Left hindlimb (tissue), 1 donor: ENCODE measurements around the gene ABCC4.

Experiments used
- DNase-seq: peaks from one replicate; pipeline ENCODE4 v3.0.0-alpha.2; 2018

The ABCC4 gene

DNA sequence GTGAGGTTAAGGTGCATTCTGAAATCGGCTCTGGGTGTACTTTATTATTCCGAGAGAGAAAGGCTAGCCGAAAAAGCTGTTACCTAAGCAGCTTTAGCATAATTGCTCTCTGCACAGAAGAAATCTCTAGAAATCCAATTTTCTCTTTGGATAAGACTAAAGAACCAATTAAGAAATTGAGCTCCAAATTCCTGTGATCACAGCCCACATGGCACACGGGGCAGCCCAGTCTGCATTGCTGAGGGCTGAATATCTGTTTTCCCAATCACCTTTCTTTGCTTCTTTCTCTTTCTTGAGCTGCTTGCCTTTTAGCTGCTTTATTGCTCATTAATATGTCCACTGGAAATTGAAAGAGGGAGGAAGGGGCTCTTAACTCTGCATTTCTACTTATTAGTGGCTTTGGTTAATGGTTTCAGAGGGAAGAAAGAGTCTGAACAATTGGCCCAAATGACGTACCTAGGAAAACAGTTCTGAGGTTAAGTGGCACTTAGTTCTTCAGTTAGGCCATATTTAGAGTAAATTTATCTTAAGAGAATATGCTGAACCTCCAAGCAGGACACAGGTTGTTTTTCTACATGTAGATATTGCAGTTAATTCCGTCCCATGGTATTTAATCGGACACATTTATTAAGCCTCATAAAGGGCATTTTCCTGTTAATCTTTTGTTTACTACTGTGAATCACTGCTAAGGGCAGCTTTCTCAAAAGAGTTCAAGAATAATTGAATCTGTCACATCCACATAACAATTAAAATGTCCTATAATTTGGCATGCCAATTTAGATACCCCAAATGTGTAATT is 265.7 kb downstream of the ABCC4 start:
- no peak for DNase-seq

DNA sequence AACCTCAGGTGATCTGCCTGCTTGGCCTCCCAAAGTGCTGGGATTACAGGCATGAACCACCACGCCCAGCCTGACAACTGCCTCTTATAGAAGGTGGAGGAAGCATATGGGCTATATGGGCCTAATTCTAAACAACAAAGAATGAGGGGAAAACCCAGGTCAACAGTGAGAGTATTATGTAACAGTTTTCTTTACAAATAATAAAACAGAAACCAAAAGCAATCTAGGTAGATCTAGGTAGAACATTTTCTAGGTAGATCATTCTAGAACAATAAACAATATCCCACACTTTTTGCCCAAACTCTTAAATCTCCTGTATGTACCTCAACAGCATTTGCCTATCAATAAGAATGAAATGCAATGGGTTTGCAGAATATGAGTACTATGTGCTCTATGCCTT is 267.4 kb downstream of the ABCC4 start:
- DNase-seq = no peak

DNA sequence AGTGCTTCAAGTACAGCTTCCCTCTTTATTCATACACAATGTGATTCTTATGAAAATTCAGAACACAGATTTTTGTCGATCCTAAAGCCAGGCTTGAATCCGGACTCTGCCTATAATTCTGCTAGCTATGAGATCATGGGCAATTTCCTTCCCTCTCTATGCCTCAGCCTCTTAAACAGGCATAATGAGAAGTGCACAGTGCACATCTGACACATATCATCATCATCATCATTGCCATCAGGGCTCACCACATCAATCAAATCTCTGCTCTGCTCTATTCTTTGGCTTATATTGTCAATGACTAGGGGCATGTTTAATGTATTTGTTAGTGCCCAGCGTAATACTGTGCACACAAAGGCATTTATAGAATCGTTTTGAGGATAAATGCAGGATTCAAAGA is 269.1 kb downstream of the ABCC4 start:
- DNase-seq = no peak

DNA sequence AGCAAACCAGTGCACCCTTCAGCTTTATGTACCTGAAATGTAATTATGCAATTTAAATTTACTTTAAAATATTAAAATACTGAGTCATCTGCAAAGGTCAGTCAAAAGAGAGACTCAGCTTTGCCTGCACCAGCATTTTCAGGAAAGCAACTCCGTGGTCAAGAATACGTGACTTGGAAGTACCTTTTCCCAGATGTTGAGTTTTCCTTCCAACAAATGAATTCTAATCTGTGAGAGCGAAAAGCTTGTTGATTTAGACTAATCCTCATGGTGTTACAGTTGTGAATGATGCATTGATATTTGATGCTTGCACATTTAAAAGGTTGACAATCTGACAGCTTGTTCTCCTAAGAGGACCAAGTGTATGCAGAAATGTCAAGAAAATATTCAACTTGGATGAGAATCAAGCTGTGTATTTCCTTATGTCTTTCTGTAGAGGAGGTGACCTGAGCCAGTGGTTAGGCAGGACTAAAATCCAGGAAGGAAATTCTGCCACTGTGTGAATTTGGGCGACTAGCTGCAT is 270.4 kb downstream of the ABCC4 start:
- DNase-seq = no peak

DNA sequence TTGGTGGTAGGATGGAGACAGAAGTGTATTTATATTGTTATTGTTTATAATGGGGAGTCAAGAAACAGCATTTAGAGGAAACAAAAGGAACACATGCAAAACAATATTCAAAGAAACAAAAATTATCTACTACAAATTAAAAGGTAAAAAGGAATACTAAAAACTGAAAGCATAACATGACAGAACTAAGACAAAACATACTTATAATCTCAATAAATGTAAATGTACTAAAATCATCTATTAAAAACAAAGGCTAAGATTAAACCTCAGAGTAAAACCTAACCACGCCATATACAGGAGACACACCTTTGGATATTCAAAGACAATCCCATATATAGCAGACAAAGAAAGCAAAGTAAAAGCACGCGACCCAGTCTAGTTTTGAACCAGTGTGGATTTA is 273.6 kb downstream of the ABCC4 start:
- no peak for DNase-seq

- DNase-seq = no peak
These were observed 276.1 kb downstream of the ABCC4 start for GRCh38 chr13:95025116-95025515.

GRCh38 chr13:95023405-95023804 is 277.8 kb downstream of the ABCC4 start:
- DNase-seq = no peak

- DNase-seq = no peak
These were observed 280.8 kb downstream of the ABCC4 start for GRCh38 chr13:95020298-95020987.

GRCh38 chr13:95019886-95020285 is 281.4 kb downstream of the ABCC4 start:
- DNase-seq = no peak

DNA sequence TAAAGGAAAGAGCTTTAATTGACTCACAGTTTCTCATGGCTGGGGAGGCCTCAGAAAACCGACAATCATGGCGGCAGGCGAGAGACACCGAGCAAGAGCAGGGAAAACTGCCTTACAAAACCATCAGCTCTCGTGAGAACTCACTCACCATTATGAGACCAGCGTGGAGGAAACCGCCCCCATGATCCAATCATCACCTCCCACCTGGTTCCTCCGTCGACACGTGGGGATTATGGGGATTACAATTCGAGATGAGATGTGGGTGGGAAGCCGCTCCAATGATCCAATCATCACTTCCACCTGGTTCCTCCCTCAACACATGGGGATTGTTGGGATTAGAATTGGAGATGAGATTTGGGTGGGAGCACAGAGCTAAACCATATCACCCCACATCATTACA is 293.9 kb downstream of the ABCC4 start:
- no peak for DNase-seq

GRCh38 chr13:95005300-95005699 is 296.0 kb downstream of the ABCC4 start:
- DNase-seq = no peak

DNA sequence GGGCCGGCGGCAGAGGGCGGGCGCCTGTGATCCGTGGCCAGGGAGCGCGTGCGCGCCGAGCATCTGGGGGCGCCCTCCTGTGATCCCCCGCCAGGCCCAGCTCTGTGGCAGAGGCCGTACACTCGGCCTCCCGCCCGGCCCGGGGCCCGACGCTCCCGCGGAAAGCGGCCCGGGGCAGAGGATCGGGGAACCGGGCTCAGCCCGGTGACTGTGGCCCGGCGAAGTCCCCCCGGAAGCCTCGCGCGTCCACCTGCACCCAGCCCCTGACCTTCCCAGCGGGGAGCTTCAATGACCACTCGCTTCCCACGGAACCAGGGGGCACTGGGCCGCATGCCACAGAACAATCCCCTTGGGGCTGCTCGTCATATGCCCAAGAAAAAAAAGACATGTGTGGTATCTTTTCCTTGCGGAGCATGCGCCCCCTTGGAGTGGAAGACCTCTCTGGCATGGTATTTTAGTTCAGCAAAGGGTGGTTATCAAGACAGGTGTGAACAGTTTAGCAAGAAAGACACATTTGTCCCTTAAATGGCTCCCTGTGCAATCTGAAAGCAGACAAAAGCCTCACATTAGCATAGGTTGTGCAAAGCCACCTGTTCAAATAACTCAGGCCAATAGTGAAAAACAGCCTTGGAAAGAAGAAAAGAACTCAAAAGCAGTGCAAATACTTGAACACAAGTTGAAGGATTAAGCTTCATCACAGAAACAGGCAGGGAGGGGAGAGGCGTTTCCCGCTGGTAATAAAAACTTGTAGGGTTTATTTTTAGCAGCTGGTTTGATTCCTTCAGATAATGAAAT is 298.0 kb downstream of the ABCC4 start:
- no peak for DNase-seq

DNA sequence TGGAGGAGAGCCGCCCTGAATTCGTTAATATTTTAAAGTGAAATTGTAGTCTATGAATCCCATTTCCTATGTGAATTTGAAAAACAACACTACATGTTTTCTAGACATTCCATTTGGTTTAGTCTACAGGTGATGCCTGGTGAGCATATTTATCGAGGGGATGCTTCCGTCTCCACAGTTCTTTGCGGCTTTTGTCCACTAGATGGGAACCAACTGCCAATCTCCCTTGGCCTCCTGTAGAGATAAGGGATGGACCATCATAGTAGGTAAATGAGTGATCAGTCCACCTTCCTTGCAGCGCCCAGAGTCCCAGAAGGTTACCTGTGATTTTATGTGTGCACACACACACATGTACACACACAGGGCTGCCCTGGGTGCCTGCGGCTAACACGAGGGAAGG is 299.1 kb downstream of the ABCC4 start:
- DNase-seq = no peak

- no peak for DNase-seq
These were observed 301.4 kb downstream of the ABCC4 start for GRCh38 chr13:94999871-95000270.

DNA sequence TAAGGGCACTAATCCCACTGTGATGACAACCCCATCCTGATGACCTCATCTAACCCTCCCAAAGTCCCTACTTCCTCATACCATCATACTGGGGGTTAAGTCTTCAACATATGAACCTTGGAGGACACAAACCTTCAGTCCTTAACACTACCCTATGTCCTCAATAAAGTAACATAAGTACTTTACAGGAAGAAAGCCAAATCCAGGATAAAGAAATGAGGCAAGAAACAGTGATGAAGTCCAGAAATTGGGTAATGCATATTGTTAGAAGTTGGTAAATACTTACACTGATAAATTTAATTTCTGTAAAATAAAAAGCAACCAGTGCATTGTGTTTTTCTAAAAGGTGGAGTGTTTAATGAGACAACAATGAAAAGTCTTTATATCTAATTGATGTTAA is 304.1 kb downstream of the ABCC4 start:
- DNase-seq = no peak

DNA sequence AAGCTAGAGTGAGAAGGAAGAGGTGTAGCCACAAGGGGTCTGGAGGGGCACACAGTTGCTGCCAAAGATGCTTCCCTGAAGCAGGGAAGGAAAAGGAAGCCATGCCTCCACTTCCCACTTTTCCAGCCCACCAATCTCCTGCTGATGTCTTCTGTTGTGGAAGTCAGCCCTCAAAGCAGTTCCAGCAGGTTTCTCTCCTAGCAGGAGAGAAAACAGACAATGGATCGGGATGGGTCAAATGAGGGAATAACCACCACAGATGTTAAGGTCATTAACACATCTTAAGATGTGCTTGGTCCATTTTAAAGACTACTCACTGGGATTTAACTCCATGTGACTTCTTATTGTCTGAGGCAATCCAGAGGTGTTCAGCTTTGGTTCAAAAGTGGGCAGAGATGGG is 304.8 kb downstream of the ABCC4 start:
- no peak for DNase-seq

DNA sequence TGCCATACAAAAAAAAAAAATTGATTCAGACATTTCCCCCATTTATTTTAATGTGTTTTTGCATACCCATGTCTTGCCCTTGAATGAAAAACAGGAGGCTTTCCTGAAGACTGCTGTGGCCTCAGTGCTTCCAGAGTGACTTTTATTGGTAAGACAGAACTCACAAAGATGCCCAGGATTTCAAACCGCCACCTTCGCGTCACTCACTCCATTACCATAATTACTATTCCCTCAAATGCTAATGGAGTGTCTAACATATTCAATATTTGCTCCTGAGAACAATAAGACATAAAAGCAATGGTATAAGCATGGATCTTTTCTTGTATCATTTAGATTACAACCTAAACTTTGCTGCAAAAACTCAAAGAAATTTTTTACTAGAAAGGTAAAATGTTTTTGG is 306.7 kb downstream of the ABCC4 start:
- DNase-seq = no peak

- DNase-seq = no peak
These were observed 307.6 kb downstream of the ABCC4 start for GRCh38 chr13:94993616-94994015.

GRCh38 chr13:94992036-94992960 is 309.0 kb downstream of the ABCC4 start:
- DNase-seq = no peak

DNA sequence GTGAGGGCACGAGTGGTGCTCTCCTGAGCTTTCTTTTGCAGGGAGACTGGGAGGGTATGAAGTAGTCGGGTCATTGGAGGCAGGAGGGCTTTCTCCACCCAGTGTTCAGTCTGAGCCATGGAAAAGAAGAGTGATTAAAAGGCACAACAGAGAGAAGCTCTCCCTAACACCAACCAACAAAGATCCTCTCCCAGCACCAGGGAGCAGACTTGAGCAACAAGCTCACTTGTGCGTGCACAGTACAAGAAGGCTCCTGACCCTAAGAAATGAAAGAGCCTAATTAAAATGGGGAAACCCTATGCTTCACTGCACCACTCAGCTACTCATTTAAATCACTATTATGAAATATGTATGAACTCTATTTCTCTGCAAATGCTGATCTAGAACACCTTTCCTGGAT is 312.6 kb downstream of the ABCC4 start:
- DNase-seq = no peak

DNA sequence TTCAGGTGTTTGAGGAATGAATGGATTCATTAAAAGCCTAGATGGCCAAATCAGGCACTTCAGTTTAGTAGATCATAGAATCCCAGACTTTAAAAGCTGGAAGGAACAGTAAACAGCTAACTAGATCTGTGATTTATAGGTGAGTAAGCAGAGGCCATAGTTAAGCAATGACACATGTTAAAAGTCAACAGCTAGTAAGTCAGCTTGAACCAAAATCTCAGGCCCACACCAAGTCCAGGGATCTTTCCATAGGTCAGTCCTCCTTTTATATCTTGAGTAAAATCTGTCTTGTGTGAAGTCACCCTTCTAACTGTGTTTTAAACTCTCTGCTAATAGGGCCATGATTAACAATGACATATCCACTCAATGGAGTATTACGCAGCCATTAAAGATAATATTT is 313.4 kb downstream of the ABCC4 start:
- DNase-seq = no peak

DNA sequence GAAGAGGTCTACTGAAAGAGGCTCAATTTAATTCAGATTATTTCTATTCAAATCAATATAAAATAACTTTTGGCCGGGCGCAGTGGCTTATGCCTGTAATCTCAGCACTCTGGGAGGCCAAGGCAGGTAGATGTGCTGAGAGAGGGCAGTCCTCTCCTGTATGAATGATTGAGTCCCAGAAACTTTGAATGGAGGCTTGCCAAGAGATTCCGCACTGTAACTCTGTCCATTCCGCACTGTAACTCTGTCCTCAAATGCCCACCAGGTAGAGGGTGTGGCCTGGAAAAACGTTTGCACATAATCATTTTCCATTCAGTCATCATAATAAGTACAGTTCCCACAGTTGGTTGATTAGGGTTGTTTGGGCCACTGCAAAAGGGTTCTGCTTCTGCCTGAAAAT is 314.2 kb downstream of the ABCC4 start:
- no peak for DNase-seq
